ENCODE results near the gene PRR35.

DNA sequence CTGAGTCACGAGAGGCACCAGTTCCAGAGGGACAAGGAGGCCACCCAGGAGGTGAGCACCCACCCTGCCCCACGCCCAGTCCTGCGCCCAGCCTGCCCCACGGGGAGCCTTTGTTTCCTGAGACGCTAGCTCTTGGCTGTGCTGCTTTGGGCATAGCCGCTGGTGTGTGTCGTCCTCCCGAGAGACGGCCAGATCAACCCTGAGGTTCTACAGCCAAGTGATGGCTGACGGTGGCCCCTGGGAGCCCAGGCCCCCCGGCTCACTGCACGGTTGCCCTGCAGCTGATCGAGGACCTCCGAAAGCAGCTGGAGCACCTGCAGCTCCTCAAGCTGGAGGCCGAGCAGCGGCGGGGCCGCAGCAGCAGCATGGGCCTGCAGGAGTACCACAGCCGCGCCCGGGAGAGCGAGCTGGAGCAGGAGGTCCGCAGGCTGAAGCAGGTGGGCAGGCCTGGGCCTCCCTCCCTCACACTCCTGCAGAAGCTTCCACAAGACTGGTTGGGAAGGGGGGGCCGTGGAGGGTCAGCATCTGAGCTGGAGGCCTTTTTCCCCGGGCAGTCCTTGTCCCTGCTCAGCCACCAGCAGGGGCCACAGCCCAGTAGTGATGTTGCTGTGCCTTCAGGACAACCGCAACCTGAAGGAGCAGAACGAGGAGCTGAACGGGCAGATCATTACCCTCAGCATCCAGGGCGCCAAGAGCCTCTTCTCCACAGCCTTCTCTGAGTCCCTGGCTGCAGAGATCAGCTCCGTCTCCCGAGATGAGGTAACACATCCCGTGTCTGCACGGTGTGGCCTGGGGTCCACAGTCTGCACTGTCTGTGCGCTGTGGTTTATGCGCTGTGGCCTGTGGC is 40.1 kb upstream of the PRR35 start:
- TF ChIP-seq YY1 (IDR thresholded peaks at IDR 0.05; ENCODE audit: insufficient read depth, insufficient read length) (no peak), SUZ12 (IDR thresholded peaks at IDR 0.05; ENCODE audit: extremely low read depth, insufficient read depth, insufficient read length) (no peak), ZNF274 (IDR thresholded peaks at IDR 0.05; ENCODE audit: low read depth, low read length) (no peak)
